Karpas-422 (cell line): ENCODE results near the gene LRRC46. TPM values are rescaled to one million over a fixed set of nuclear protein-coding genes. Genes with fewer than 3 reads are reported as not detected.

ENCODE experiments used
- DNase-seq: peaks from one replicate; pipeline ENCODE4 v3.0.0-alpha.2; 2015
- H2AFZ ChIP-seq: fragments of 200-600 bp; sonication (generic); 2 replicates; pipeline ENCODE4 v1.6.1; 2014; ENCODE audit warnings: antibody characterized with exemption, low read length, mixed read lengths
- H3K27ac ChIP-seq: fragments of 200-600 bp; sonication (generic); 2 replicates; pipeline ENCODE4 v1.5.1; 2014; ENCODE audit warnings: mild to moderate bottlenecking, low read length, moderate library complexity
- H3K27me3 ChIP-seq: fragments of 200-600 bp; sonication (generic); 2 replicates; pipeline ENCODE4 v1.6.1; 2014; ENCODE audit warnings: low read length, mixed read lengths
- H3K36me3 ChIP-seq: fragments of 200-600 bp; sonication (generic); 2 replicates; pipeline ENCODE4 v1.6.1; 2014; ENCODE audit warnings: low read length, mixed read lengths; ENCODE audit not compliant: insufficient read depth
- H3K4me1 ChIP-seq: fragments of 200-600 bp; sonication (generic); 2 replicates; pipeline ENCODE4 v1.6.1; 2014; ENCODE audit warnings: mild to moderate bottlenecking, low read length, mixed read lengths
- H3K4me2 ChIP-seq: fragments of 200-600 bp; sonication (generic); 2 replicates; pipeline ENCODE4 v1.6.1; 2014; ENCODE audit warnings: low read length, low read depth, mild to moderate bottlenecking; ENCODE audit not compliant: poor library complexity, severe bottlenecking
- H3K4me3 ChIP-seq: fragments of 200-600 bp; sonication (generic); 2 replicates; pipeline ENCODE4 v1.5.1; 2014; ENCODE audit warnings: mild to moderate bottlenecking, antibody characterized with exemption, low read length, mixed read lengths
- H3K79me2 ChIP-seq: fragments of 200-600 bp; sonication (generic); 2 replicates; pipeline ENCODE4 v1.6.1; 2014; ENCODE audit warnings: mild to moderate bottlenecking, low read length, mixed read lengths
- H3K9ac ChIP-seq: fragments of 200-600 bp; sonication (generic); 2 replicates; pipeline ENCODE4 v1.6.0; 2014; ENCODE audit warnings: low read length
- H3K9me2 ChIP-seq: fragments of 200-600 bp; sonication (generic), shearing (Covaris generic); replicated peaks from 2 replicates; pipeline ENCODE4 v1.6.0; 2014; ENCODE audit warnings: mild to moderate bottlenecking, low read length, moderate library complexity; ENCODE audit not compliant: insufficient read depth
- H3K9me3 ChIP-seq: fragments of 300-700, 200-600 bp; sonication (generic); 2 replicates; pipeline ENCODE4 v1.6.1; 2014; ENCODE audit warnings: low read length, mixed read lengths
- H4K20me1 ChIP-seq: fragments of 200-600 bp; sonication (generic); 2 replicates; pipeline ENCODE4 v1.6.1; 2014; ENCODE audit warnings: mild to moderate bottlenecking, antibody characterized with exemption, low read length, low read depth; ENCODE audit not compliant: insufficient read depth
- total RNA-seq: library from RNA; depleted of rRNA; stranded (reverse); fragments of >200 nt; shearing (Covaris generic); gene quantifications from 2 replicates; pipeline ENCODE4 v1.2.3, GENCODE V29; 2014; ENCODE audit warnings: low replicate concordance; rRNA removed

LRRC46 gene, protein sequence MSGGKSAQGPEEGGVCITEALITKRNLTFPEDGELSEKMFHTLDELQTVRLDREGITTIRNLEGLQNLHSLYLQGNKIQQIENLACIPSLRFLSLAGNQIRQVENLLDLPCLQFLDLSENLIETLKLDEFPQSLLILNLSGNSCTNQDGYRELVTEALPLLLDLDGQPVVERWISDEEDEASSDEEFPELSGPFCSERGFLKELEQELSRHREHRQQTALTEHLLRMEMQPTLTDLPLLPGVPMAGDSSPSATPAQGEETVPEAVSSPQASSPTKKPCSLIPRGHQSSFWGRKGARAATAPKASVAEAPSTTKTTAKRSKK
- total RNA-seq, result 2.8 TPM in 1 of 2 replicates, not detected in the other

DNA sequence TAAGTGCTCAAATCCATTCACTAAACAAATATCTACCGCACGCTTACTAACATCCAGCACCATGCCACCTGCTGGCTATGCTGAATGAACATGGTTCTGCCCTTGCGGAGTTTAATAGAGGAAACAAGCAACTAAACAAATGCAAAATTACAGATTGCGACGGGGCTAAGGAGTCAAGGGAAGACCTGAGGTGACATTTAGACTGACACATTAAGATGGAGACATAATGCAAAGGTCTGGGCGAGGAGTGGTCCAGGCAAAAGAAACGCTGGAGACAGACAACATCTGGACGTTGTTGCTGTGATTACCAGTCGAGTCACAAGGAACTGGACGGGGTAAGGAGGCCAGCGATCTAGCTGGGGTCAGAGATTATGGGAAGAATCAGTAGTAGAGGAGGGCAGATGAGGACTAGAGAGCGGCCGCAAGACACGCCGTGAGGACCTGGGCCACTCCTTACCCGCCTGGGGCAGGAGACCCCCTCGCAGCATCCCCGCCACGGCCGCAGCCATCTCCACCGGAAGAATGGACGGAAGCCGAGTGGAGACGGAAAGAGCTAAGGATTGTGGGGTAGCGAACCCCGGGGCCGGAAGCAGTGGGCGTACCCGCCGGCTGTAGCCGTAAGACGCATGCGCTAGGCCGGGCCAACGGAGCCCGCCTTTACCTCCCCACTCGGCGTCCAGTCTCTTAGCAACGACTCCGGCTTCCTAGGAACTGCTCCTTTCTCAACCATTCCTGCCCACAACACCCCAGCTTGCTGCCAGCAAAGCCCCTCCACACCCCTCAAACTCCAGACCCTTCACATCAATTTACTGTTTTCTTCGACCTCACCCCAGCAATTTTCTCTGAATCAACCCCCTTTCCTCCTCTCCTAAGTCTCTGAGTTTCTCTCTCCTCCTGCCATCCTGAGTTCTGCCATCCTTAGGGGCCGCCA, at the start of gene LRRC46, which contains the start of gene MRPL10:
Gene LRRC46 (plus strand): TSS at position 668 of the 931 bp plus-strand sequence. CDS start 320 bp downstream, outside the sequence.
Gene MRPL10 (minus strand): TSS at position 539 of the 931 bp plus-strand sequence. CDS start 30 bp downstream, at position 509.
- H3K9me3 ChIP-seq, result no peaks in the 10 kb centered on the region
- no peaks in the 10 kb centered on the region for H3K9me2 ChIP-seq
- peak; percentile 97 for DNase-seq
- H3K4me2 ChIP-seq, result peak within 1 kb of the TSS; percentile 94
- H3K79me2 ChIP-seq, result peaks cover 29% of the 10 kb centered on the region
- H2AFZ ChIP-seq, result peak within 1 kb of the TSS; percentile 74; the same call in 1 of the 2 replicates
- peak within 1 kb of the TSS; percentile 30; the same call in 1 of the 2 replicates for H3K27ac ChIP-seq
- H3K27me3 ChIP-seq, result no peaks in the 10 kb centered on the region
- peak within 1 kb of the TSS; percentile 83 for H3K9ac ChIP-seq
- peaks cover 11% of the 10 kb centered on the region; the same call in 1 of the 2 replicates for H3K36me3 ChIP-seq
- peaks cover 22% of the 10 kb centered on the region for H3K4me1 ChIP-seq
- no peaks in the 10 kb centered on the region for H4K20me1 ChIP-seq
- H3K4me3 ChIP-seq, result peak within 1 kb of the TSS; percentile 87

DNA sequence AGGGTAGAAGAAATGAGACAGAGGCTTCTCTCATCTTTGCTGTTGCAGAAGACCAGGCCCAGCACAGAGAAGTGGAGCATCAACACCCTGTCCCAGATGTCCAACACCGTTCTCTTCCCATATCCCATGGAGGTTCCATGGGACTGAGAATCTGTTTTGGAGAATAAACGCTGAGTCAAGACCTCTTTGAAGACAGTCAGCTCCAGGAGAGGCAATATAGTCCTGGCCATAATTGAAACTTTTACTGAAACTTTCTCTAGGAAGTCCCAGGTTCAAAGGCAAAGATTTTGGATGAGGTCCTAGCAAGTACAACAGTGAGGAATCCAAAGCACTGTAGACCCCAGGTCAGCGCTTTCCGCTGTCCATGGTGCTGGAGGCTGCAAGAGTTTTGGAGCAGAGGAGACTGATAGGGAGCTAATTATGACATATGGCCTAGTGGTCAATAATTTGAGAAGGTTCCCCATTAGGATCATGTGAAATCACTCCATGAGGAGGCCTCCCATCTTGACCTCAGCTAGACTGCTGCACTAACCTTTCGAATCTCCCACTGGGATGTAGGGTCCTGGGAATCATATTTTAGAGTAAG, 45.8 kb upstream of the LRRC46 start:
- Histone ChIP-seq H4K20me1 (no peaks in the 10 kb centered on the region), H3K9me3 (no peaks in the 10 kb centered on the region), H3K4me2 (no peak overlapping the region), H3K36me3 (no peaks in the 10 kb centered on the region), H2AFZ (no peak overlapping the region), H3K27me3 (no peaks in the 10 kb centered on the region), H3K4me1 (peaks cover 5% of the 10 kb centered on the region), H3K4me3 (no peak overlapping the region), H3K27ac (no peak overlapping the region), H3K79me2 (no peaks in the 10 kb centered on the region), H3K9me2 (no peaks in the 10 kb centered on the region), H3K9ac (no peak overlapping the region)
- DNase-seq, result peak; percentile 76

DNA sequence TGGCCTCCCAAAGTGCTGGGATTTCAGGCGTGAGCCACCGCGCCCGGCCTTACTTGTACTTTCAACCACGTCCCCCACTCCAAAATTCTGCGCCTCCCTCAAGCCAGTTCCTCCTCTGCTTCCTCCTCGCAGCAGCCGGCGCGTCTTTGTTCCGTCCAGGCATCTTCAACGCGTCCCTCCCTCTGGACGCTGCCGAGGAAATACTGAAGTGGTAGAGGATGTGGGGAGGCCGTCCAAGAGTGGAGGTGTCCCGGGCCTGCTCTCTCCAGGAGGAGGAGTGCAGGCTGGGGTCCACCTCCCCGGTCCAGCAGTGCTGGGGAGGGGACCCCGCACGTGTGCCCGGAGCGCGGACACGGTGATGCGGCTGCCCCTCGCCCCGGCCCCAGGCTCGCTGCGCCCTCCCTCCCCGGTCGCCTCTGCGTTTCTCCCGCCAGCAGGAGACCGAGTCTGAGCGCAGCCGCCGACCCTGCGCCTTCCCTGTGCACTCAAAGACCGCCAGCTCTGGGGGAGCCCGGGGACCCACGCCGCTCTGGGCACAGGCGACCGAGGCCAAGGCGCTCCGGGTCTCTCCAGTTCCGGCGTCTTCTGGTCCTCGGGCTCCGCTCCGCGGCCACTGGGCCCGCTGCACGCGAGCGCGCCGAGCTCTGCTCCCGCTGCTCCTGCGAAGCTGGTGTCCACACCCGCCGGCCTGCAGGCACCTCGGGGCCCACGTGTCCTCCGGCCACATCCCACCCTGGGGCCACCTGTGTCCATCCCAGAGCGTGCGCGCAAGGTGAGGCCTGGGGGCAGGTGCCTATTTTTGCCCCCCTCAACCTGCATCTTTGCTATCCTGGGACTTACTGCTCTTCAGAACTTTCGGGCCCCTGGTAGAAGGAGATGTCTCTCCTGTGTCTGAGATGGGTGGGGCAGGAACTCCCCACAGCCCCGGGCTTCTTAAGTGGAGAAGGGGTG, 41.6 kb upstream of the LRRC46 start:
- peaks cover 16% of the 10 kb centered on the region for H3K4me1 ChIP-seq
- no peaks in the 10 kb centered on the region for H4K20me1 ChIP-seq
- no peaks in the 10 kb centered on the region for H3K9me2 ChIP-seq
- DNase-seq, result no peak
- no peak overlapping the region for H3K9ac ChIP-seq
- no peak overlapping the region for H3K4me2 ChIP-seq
- no peak overlapping the region for H3K27ac ChIP-seq
- H3K79me2 ChIP-seq, result no peaks in the 10 kb centered on the region
- no peaks in the 10 kb centered on the region for H3K36me3 ChIP-seq
- H2AFZ ChIP-seq, result no peak overlapping the region
- no peaks in the 10 kb centered on the region for H3K27me3 ChIP-seq
- no peak overlapping the region for H3K4me3 ChIP-seq
- H3K9me3 ChIP-seq, result no peaks in the 10 kb centered on the region

DNA sequence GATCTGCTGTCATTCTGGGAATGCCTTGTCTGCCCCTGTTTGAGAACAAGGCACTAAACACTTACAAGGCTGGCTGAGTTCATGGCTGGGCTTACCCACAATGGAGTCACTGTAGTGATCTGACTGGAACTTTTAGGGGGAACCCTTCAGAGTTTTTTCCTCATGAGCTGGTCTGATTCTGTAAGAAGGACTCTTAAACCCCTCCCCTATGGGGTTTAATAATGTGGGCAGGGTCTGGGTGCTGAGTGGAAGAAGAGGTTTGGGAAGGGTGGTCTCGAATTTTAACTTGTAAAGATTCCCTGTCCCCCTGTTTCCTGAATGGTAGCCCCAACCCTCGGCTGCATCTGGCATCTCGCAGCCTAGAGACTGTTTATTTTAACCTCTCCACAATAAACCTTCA, 40.4 kb upstream of the LRRC46 start:
- Histone ChIP-seq H3K27ac (no peak overlapping the region), H3K4me3 (no peak overlapping the region), H3K4me1 (peaks cover 16% of the 10 kb centered on the region), H3K9me2 (no peaks in the 10 kb centered on the region), H3K9ac (no peak overlapping the region), H3K79me2 (no peaks in the 10 kb centered on the region), H2AFZ (no peak overlapping the region), H3K27me3 (no peaks in the 10 kb centered on the region), H4K20me1 (no peaks in the 10 kb centered on the region), H3K36me3 (no peaks in the 10 kb centered on the region), H3K9me3 (no peaks in the 10 kb centered on the region), H3K4me2 (no peak overlapping the region)
- DNase-seq, result no peak

DNA sequence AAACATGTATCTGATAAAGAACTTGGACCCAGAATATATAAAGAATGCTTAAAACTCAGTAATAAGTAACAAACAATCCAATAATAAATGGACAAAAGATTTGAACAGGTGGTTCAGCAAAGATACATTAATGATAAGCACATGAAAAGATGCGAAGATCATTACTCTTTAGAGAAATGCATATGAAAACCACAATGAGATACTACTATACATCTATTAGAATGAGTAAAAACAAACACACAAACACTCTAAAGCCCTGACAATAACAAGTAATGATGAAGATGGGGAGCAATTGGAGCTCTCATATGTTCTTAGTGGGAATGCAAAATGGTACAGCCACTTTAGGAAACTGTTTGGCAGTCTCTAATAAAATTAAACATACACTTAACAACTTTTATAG, 39.0 kb upstream of the LRRC46 start:
- H3K4me3 ChIP-seq, result no peak overlapping the region
- no peaks in the 10 kb centered on the region for H4K20me1 ChIP-seq
- H3K27ac ChIP-seq, result no peak overlapping the region
- H3K9me3 ChIP-seq, result no peaks in the 10 kb centered on the region
- H3K4me1 ChIP-seq, result peaks cover 16% of the 10 kb centered on the region
- DNase-seq, result no peak
- no peaks in the 10 kb centered on the region for H3K9me2 ChIP-seq
- H3K79me2 ChIP-seq, result no peaks in the 10 kb centered on the region
- no peak overlapping the region for H3K9ac ChIP-seq
- H3K36me3 ChIP-seq, result no peaks in the 10 kb centered on the region
- H3K27me3 ChIP-seq, result no peaks in the 10 kb centered on the region
- H3K4me2 ChIP-seq, result no peak overlapping the region
- H2AFZ ChIP-seq, result no peak overlapping the region

DNA sequence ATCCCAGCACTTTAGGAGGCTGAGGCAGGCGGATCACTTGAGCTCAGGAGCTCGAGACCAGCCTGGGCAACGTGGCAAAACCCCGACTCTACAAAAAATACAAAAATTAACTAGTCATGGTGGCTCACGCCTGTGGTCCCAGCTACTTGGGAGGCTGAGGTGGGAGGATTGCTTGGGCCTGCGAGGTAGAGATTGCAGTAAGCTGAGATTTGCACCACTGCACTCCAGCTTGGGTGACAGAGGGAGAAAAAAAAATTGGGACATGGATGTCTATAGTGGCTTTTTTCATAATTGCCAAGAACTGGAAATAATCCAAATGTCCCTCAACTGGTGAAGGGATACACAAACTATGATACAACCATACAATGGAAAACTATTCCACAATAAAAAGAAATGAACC, 38.5 kb upstream of the LRRC46 start:
- peaks cover 16% of the 10 kb centered on the region for H3K4me1 ChIP-seq
- H3K79me2 ChIP-seq, result no peaks in the 10 kb centered on the region
- no peaks in the 10 kb centered on the region for H3K9me2 ChIP-seq
- no peaks in the 10 kb centered on the region for H3K9me3 ChIP-seq
- no peaks in the 10 kb centered on the region for H4K20me1 ChIP-seq
- no peak overlapping the region for H3K27ac ChIP-seq
- no peaks in the 10 kb centered on the region for H3K36me3 ChIP-seq
- H2AFZ ChIP-seq, result no peak overlapping the region
- no peak overlapping the region for H3K9ac ChIP-seq
- DNase-seq, result no peak
- no peak overlapping the region for H3K4me2 ChIP-seq
- H3K27me3 ChIP-seq, result no peaks in the 10 kb centered on the region
- no peak overlapping the region for H3K4me3 ChIP-seq

DNA sequence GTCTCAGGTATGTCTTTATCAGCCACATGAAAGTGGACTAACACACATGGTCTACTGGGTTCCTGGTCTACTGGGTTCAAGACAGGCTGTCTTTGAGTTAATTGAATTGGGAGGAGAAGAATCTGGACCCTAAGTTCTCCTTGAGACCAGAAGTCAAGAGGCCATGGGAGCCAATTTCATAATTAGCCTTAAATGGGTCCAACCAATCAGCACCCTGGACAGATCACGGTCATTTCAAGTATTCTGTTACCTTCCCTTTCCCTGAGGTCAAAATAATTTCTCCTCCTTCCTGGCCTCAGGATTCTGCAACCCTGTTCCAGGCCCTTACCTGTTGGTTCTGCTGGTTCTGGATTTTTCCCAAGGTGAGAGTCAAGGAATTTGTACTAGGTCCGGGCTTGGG, 33.7 kb upstream of the LRRC46 start:
- H3K27me3 ChIP-seq, result no peaks in the 10 kb centered on the region
- no peak overlapping the region for H2AFZ ChIP-seq
- H3K36me3 ChIP-seq, result no peaks in the 10 kb centered on the region
- no peak overlapping the region for H3K4me3 ChIP-seq
- DNase-seq, result peak; percentile 61
- H3K9ac ChIP-seq, result no peak overlapping the region
- no peaks in the 10 kb centered on the region; the same call in 1 of the 2 replicates for H4K20me1 ChIP-seq
- H3K9me2 ChIP-seq, result no peaks in the 10 kb centered on the region
- H3K27ac ChIP-seq, result no peak overlapping the region
- peaks cover 41% of the 10 kb centered on the region for H3K4me1 ChIP-seq
- no peaks in the 10 kb centered on the region for H3K9me3 ChIP-seq
- H3K4me2 ChIP-seq, result no peak overlapping the region
- H3K79me2 ChIP-seq, result no peaks in the 10 kb centered on the region
